Stimulated activated CD8-positive, alpha-beta memory T cell treated with anti-CD3 and anti-CD28 coated beads, Interleukin-12 subunit alpha, Interleukin-12 subunit beta, amount 100 ng/mL, for 1 hour (primary cell): ENCODE results near the gene RPRD1B.
"Not testable (repeated sequence)": the region's sequence is repeated elsewhere in the genome, so short reads cannot be mapped to it uniquely, and the experiment has no call there.

ENCODE experiments used
- DNase-seq: peaks from one replicate; pipeline ENCODE4 v3.0.0-alpha.2; 2020; ENCODE audit warnings: low read depth

The RPRD1B gene

DNA sequence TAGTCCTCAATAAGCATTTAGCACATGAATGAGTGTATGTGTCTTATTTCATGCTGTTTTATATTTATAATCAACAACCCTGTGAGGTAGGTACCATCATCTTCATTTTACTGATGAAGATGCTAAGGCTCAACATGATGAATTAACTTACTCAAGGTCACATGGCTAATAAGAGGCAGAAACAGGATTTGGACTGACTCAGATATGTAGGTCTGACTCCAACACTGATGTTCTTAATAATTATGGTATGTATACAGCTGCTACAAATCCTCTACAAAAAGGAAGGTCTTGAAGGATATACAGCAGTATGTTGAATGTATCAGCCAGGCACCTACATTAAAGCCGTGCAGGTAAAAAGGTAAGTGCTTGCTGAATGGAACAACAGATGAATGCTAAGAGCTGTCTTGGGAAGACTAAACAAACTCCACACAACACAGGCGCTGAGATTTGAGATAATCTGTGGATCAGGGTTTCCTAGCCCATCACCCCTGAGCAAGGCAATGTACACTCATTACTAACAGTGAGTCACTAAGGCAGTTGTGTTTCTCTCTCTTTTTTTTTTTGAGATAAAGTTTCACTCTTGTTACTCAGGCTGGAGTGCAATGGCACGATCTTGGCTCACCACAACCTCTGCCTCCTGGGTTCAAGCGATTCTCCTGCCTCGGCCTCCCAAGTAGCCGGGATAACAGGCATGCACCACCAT lies 32.2 kb upstream of the RPRD1B start:
- DNase-seq, result no peak

- no peak for DNase-seq
These were observed 31.6 kb upstream of the RPRD1B start for GRCh38 chr20:38001981-38002380.

GRCh38 chr20:38002422-38002821 lies 31.1 kb upstream of the RPRD1B start:
- no peak for DNase-seq

- no peak for DNase-seq
These were observed 29.1 kb upstream of the RPRD1B start for GRCh38 chr20:38004416-38004815.

- DNase-seq, result no peak
These were observed 27.6 kb upstream of the RPRD1B start for GRCh38 chr20:38005903-38006302.

DNA sequence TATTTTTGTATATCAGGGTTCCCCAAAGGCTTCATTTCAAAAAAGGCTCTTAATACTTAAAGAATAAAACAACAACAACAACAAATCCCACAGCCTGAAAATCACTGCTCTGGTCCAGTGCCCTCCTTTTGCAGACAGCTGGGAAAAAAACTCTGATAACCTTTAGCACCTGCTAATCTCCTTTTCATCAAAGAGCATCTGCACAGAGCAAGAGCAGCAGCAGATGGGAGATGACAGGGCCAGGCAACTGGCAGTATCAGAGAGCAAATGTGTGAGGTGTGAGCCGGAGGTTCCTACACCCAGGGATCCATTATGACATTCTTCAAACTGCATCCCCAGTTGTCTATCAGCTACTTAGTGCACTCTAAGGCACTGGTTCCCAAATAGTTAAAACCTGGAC lies 26.0 kb upstream of the RPRD1B start:
- no peak for DNase-seq

DNA sequence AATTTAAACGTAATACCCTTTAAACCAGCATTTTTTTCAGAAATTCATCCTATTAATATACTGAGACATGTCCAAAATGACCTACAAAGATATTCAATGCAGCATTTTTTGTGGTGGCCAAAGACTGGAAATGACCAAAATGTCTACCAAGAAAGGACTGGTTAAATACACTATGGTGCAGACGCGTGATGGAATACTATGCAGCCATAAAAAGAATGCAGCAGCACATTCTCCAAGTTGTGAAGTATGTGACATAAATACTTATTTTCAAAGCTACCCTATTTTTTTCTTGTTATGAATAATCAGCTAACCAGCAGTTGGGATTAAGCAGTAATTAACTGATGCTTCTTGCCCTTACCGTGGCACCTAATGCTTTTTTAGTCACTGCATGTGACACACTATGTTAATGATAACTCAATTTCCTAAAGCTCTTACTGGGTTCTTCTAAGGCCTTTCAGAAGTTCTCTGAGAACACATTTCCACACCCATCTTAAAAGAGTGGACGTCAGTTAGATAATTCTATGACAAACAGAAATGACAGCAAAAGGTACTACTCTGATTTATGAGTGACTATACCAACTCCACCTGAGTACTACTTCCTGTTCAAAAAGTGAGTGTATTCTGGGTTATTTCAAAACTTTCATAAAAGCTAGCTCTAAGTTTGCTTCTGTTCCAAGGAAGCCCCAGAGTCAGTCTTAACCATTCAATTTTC lies 25.2 kb upstream of the RPRD1B start:
- no peak for DNase-seq

- not testable (repeated sequence) for DNase-seq
These were observed 24.1 kb upstream of the RPRD1B start for GRCh38 chr20:38009416-38009815.

DNA sequence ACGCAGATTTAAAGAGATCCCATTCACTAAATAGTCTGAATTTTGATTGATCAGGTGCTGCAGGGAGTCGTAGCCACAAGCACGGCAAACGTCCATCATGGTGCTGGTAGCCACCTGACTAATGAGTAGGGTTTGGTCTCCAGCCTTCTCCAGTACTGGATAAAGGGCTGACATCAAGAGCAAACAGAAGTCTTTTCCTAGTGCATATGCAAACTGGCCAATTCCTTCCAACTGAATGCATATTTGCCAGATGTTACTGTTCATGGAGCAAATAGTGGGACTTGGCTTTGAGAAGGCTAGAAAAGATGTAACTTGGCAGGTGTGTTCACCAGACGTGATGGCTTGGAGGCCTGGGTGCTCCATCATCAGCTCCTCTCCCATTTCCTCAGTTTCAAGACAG lies 21.9 kb upstream of the RPRD1B start:
- DNase-seq, result no peak

- no peak for DNase-seq
These were observed 21.2 kb upstream of the RPRD1B start for GRCh38 chr20:38012332-38012731.

DNA sequence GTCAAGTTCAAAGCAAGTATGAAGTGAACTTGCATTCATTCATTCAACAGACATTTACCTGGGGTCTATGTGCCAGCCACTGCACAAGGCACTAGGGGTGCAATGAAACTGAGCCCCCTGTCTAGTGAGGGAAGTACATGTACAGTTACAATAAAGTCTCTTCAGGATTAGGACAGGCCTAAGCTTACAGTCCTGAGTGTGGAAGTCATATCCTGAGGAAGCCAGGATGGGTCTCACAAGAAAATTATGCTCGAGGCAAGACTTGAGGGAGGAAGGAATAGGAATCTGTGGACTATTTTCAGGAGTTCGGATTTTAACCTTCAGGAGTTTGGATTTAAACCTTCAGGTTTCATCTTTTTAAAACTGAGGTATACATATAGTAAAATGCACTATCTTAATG lies 19.7 kb upstream of the RPRD1B start:
- DNase-seq, result no peak

GRCh38 chr20:38017959-38018358 lies 15.6 kb upstream of the RPRD1B start:
- no peak for DNase-seq

DNA sequence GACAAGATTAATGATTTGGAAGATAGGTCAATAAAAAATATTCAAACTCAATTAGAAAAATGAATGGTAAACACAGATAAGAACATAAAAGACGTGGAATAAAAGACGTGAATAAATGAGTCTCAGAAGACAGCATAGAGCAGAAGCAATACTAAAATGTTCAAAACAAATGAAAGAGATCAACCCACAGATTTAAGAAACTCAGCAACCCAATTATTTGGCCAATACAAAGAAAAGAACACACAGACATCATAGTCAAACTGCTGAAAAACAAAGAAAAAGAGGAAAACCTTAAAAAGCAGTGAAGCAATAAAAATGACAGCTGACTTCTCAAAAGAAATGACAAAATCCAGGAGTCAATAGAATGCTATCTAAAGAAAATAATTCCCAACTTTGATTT lies 15.2 kb upstream of the RPRD1B start:
- no peak for DNase-seq

DNA sequence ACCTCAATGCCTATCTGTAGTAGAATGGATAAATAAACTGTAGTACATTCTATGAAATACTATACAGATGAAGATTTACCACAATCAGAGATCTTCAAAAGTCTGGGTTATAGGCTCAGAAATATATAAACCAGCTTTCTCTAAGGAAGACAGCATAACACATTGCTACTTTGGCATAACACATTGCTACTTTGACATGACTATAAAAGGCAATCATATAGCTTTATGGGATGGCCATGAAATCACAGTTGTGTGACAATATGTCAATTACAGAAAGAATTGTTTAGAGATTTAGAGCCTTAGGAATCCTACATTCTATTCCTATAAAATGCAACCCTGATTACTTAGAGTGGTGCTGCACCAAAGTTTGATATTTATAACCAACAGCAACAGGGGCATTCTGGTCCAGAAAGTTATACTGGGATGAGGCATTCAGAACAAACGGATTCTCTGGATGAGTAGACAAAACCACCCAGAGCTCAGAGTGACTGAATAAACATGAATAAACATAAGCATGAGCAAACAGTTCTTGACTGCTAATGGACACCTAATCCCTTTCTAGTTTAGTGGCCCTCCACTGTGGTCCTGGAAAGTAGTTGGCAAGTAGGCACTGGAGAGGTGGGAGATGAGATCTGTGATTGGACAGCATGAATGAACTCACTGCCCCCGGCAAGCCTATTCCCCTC lies 12.3 kb upstream of the RPRD1B start:
- no peak for DNase-seq

DNA sequence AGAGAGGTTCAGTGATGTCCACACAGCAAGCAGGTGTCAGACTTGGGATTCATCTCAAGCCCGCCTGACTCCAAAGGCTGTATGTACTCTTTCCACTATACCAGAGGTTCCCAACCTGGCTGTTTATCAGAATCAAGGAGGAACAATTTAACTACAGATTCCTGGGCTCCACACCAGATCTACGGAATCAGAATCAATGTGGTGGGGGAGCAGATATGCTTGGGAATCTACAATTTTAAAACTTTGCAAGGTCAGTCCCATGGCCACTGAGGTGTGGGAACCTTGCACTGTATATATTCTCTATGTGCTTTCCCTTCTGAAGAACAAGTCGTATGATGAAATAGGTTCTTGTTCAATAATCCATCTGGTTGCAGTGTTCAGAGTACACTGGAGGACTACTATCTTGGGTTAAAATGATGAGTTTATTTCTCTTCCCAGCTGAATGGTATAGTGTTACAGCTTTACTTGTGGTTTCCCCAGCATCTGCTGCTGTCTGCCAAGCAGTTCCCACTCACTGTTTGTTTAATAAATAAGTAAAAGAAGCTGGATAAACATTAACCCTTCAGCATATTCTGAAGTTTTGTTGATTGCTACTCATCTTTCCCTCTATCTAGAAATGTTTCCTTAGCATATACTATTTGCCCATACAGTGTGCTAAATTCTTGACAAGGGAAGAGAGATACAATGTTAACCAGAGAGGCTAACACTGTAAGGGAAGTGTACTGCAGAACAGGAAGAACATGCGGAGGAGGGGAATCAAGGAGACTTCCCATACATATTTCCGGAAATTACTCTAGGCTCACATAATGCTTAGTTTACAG lies 10.2 kb upstream of the RPRD1B start:
- no peak for DNase-seq

DNA sequence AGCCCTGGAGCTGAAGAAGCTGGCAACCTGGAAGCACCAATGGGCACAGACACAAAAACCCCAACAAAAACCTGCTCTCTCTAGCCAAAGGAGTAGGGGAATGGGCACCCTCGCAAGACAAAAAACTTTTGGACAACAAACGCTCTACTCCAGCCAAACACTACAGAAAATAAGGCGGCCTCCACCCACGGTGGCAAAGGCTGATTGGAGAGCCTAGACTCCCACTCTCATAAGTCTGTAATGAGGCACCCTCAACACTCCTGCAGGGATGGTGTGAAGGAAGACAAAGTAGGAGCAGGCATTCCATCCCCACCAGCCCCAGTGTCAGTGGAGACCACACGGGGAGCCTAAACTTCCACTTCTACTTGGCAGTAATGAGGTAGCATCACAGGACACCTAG lies 9.1 kb upstream of the RPRD1B start:
- DNase-seq, result no peak

DNA sequence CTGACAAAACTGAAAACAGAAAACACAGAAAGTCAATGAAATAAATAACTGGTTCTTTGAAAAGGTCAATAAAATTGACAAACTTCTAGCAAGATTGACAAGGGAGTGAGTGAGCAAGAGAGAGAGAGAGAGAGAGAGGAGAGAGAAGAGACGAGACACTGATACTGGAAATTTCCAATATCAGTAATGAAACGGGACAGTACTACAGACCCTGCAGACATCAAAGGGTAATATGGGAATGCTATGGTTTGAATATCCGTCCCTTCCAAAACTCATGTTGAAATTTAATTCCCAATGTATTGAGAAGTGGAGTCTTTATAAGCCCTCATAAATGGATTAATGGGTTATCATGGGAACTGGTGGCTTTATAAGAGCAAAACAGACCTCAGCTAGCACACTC lies 4.1 kb upstream of the RPRD1B start:
- no peak for DNase-seq

DNA sequence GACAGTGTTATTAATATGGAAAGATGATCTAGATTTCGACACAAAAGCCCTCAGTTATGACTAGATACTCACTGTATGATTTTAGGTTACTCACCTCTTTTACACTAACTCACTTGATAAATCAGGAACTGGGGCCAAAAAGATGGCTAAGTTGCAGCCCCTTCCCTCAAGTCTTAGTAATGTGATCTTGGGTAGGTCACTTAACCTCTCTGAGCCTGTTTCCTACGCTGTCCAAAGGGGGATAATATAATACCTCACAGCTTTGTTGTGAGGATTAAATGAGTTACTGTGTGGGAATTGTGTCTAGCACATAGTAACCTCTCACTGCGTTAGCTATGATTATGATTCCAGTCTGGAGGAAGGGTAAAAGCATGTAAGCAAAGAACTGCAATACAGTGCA lies 1.6 kb upstream of the RPRD1B start:
- no peak for DNase-seq

DNA sequence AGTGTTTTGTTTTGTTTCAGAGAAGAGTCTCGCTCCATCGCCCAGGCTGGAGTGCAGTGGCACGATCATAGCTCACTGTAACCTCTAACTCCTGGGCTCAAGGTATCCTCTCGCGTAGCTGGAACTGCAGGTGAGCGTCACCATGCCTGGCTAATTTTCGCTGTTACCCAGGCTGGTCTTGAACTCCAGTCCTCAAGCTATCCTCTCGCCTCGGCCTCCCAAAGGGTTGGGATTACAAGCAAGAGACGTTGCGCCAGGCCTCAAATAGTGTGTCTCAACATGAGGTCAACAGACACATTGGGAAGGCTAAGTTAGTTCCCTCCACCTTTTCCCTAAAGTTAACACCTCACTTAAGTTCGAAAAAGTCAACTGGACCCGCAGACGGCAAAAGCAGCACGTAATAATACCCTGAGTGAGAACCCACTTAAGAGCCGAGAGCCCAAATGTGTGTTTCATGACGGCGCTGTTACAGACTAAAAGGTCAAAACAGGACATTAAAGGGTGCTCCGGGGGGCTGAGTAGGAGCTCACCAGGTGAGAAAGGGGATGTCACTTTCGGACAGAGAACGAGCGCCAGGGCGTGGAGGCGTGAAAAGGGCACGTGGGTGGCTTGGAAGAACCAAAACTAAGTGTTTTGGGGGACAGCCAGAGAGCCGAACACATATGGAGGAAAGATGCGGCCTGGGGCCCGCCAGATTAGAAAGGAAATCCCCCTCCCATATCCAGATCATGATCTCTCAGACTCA lies 789 bp upstream of the RPRD1B start:
- DNase-seq, result peak; percentile 31

DNA sequence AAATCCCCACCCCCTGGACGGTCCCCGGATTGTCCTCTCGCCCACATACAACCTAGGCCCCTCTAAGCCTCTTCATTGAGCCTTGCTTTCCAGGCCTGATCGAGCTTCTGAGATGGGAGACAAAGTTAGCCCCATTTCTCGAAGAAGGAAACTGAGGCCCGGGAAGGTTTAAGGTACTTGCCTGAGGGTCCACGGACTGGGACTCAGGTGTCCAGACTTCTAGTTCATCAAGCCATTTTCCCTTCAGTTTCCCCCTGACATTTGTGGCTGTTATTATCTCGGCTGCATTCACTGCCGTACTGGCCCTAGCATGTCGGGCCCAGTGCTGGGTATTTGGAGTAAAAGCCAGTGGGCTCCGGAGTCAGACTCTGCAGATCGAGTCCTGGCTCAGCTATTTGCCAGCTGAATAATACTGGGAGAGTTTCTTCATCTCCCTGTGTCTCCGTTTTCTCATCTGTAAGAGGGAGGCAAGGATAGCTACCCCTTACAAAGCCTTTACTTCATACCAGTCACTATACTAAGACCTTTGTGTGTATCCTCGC lies 633 bp downstream of the RPRD1B start:
- no peak for DNase-seq

DNA sequence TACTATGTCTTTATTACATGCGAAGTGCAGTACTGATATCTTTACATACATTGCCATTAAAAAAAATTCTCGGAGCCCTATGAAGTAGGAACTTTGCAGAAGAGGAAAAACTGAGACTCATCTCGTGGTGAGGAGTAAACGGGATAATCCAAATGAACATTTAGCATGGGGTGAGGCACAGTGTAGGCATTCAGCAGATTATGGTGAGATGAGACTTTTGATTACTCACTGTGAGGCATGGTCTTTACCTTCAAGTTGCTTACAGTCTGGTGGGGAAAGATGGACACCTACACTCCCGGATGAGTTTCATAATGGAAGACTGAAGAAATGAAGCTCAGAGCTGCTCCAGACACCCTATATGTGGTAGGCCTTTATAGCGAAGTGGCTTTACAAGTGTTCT lies 1.4 kb downstream of the RPRD1B start:
- no peak for DNase-seq
